ENCODE results near the gene FAXDC2. TPM values are rescaled to one million over a fixed set of nuclear protein-coding genes. Genes with fewer than 3 reads are reported as not detected.

The FAXDC2 gene
- total RNA-seq: 2.0 and 3.0 TPM in 2 replicates

GRCh38 chr5:154850255-154851062, at the start of gene FAXDC2:
FAXDC2 (minus strand) TSS chr5:154850603; CDS start chr5:154838178, 12,425 bp downstream.

DNA sequence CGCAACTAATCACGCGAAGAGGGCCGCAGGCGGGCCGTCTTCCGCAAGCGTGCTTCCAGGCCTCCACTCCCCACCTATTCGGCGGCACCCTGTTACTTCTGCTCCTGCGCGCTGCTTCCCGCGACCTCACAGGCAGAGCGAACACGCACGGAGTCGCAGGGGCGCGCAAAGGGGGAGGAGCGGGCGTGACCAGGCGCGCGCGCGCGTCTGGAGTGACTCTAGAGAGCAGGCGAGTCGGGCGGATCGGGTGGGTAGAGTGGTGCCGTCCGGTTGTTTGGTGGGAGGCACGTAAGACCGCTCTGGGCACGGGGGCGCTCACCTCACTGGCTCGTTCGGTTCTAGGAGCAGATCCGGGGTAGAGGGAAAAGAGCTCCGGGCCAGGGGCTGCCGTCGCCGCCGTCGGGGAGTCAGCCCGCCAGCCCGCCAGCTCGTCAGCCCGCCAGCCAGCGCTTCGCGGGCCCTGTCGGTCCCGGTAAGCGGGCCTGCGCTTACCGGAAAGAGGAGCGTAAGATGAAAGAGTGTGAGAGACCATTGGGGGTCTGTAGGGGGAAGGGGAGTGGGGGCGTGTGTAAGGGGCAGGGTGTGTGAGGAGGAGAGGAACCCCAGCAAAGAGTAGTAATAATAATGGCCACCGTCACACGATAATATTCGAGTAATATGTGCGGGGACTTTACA, 8.0 kb upstream of the FAXDC2 start, which contains the start of gene CNOT8:
TSS of gene CNOT8 (plus strand) at position 331 of the 675 bp plus-strand sequence. CDS start 4,652 bp downstream, outside the sequence.

Other genes starting within 250 kb of the FAXDC2 start
- gene LARP1, start 95.2 kb downstream of the FAXDC2 start, total RNA-seq: 38.0 and 52.9 TPM in 2 replicates
- 58.8 and 59.7 TPM in 2 replicates for gene CNOT8, start 8.0 kb upstream of the FAXDC2 start, total RNA-seq
- 15.8 and 19.8 TPM in 2 replicates for gene GEMIN5, start 87.6 kb upstream of the FAXDC2 start, total RNA-seq
- 31.5 and 42.9 TPM in 2 replicates for gene MRPL22, start 90.5 kb upstream of the FAXDC2 start, total RNA-seq
- gene KIF4B, start 163.2 kb upstream of the FAXDC2 start, total RNA-seq: 0.19 and 0.27 TPM in 2 replicates